Brain microvascular endothelial cell (primary cell): ENCODE results near the gene SMIM9.
"Not testable (repeated sequence)": the region's sequence is repeated elsewhere in the genome, so short reads cannot be mapped to it uniquely, and the experiment has no call there.

Experiments
- DNase-seq: peaks from one replicate; pipeline ENCODE4 v3.0.0-alpha.2; 2020
- H3K27ac ChIP-seq: fragments of 250-450 bp; sonication (Bioruptor Pico); 2 replicates; pipeline ENCODE4 v1.5.1; 2020; ENCODE audit warnings: mild to moderate bottlenecking, moderate library complexity
- H3K27me3 ChIP-seq: fragments of 250-450 bp; sonication (Bioruptor Pico); replicated peaks from 2 replicates; pipeline ENCODE4 v1.5.1; 2020; ENCODE audit warnings: mild to moderate bottlenecking
- H3K36me3 ChIP-seq: fragments of 250-450 bp; sonication (Bioruptor Pico); replicated peaks from 2 replicates; pipeline ENCODE4 v1.5.1; 2020; ENCODE audit warnings: mild to moderate bottlenecking
- H3K4me3 ChIP-seq: 2 replicates; pipeline ENCODE4 v1.5.1; 2011; ENCODE audit warnings: low read depth, mild to moderate bottlenecking, control low read depth, low read length, moderate library complexity
- CTCF ChIP-seq: IDR thresholded peaks from 2 replicates; pipeline ENCODE4 v1.5.1; 2011; ENCODE audit warnings: low read depth, mild to moderate bottlenecking, moderate library complexity, low read length, control low read depth, inconsistent platforms; ENCODE audit errors: missing control alignments
- in situ Hi-C: cut with HindIII; loops from 2 replicates; pipeline ENCODE4 v1.10.0; 2017; ENCODE audit warnings: low sequenced_read_pairs, low pct_ligation_motif_present

Gene SMIM9

DNA sequence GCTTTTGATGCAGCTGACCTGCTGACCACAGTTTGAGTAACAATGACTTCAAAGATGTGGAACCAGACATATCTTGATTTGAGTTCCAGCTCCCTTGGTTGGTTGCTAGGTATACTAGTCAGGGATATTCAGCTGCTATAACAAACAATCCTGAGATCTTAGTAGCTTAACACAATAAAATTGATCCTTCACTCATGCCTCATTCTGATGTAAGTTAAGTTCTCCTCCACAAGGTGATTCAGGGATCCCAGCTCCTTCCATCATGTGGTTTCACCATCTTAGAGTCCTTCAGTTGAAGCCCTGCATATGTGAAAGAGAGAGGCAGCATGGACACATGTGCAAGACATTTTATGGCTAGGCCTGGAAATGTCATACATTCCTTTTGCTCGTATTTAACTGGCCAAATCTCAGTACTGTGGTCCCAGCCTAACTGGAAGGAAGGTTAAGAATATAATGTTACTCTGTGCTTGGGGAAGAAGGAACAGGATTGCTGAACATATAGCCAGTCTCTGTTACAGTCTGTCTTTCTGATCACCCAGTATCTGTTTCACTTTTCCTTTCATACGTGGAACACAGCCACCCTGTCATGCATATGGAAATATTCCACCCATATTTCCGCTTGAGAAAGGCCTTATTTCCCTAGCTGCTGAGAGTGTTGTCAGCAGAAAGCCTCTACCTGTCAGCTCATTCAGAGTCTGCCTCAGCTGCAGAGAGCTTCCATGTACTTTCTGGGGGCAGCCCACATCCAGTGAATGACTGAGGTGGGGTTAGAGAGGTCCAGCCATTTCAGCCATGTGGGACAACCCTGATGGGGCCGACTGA is 7.1 kb downstream of the SMIM9 start:
- no peak for DNase-seq

GRCh38 chrX:154825586-154825985 is 8.9 kb downstream of the SMIM9 start:
- H3K4me3 ChIP-seq, DNase-seq, H3K36me3 ChIP-seq, H3K27ac ChIP-seq, in situ Hi-C loops, H3K27me3 ChIP-seq: not testable (repeated sequence)

More for the DNA sequence above, 7.1 kb downstream of the SMIM9 start:
- H3K27me3 ChIP-seq: no peaks in the 10 kb centered on the region
- H3K27ac ChIP-seq: no peak overlapping the region
- H3K4me3 ChIP-seq: no peak overlapping the region
- TF ChIP-seq CTCF: no peak
- in situ Hi-C loops: no loop called here
- H3K36me3 ChIP-seq: no peaks in the 10 kb centered on the region

- Histone ChIP-seq H3K27me3 (no peaks in the 10 kb centered on the region), H3K4me3 (no peak overlapping the region), H3K27ac (no peak overlapping the region), H3K36me3 (no peaks in the 10 kb centered on the region)
- no peak for DNase-seq
- no peak for TF ChIP-seq CTCF
- in situ Hi-C loops: no loop called here
These were observed 9.8 kb downstream of the SMIM9 start for GRCh38 chrX:154824638-154825037.

- no peaks in the 10 kb centered on the region for H3K27me3 ChIP-seq
- no peak overlapping the region for H3K27ac ChIP-seq
- in situ Hi-C loops: no loop called here
- no peak for TF ChIP-seq CTCF
- H3K4me3 ChIP-seq: no peak overlapping the region
- H3K36me3 ChIP-seq: no peaks in the 10 kb centered on the region
- no peak for DNase-seq
These were observed 12.4 kb downstream of the SMIM9 start for GRCh38 chrX:154822029-154822428.

- Histone ChIP-seq H3K27me3 (no peaks in the 10 kb centered on the region), H3K4me3 (no peak overlapping the region), H3K36me3 (no peaks in the 10 kb centered on the region), H3K27ac (no peak overlapping the region)
- DNase-seq: no peak
- TF ChIP-seq CTCF: no peak
- in situ Hi-C loops: no loop called here
These were observed 12.9 kb downstream of the SMIM9 start for GRCh38 chrX:154821523-154821922.

DNA sequence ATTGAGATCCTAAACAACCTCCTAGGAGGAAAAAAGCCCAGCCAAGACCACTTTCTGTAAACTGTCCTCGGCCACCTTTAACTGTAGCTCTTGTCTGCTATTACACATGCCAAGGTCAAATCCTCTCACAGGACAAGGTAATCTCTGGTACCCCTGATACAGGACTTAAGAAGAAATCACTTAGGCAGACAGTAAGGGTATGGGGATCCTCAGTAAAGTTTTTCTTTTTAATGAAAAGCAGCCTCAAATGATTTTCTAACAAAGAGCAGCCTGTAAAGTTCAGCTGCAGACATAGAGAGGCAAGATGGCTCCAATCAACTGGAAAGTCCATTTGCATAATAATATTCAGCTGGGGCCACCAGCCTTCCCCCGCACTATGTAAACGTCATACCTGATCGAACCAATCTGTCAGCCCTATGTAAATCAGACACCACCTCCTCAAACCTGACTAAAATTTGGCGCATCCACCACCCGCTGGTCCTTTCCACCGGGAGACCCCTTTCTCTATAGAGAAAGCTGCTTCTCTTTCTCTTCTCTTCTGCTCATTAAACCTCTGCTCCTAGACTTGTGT is 14.6 kb downstream of the SMIM9 start:
- Histone ChIP-seq H3K4me3 (no peak overlapping the region), H3K36me3 (no peaks in the 10 kb centered on the region), H3K27me3 (no peaks in the 10 kb centered on the region), H3K27ac (no peak overlapping the region)
- no peak for DNase-seq
- TF ChIP-seq CTCF: no peak
- in situ Hi-C loops: no loop called here
